OCI-LY1 (cell line): ENCODE measurements around the gene NT5DC1.

Experiments
- H2AFZ ChIP-seq: fragments of 200-600 bp; sonication (generic), shearing (Covaris generic); 2 replicates; pipeline ENCODE4 v1.6.0; 2014; ENCODE audit warnings: antibody characterized with exemption, mild to moderate bottlenecking, low read length
- H3F3A ChIP-seq: fragments of 200-600 bp; sonication (generic), shearing (Covaris generic); 2 replicates; pipeline ENCODE4 v1.6.0; 2014; ENCODE audit warnings: mild to moderate bottlenecking, antibody characterized with exemption, low read length, moderate library complexity; ENCODE audit not compliant: insufficient read depth
- H3K27ac ChIP-seq: fragments of 200-600 bp; sonication (generic); 2 replicates; pipeline ENCODE4 v1.5.1; 2014; ENCODE audit warnings: low read length, mixed run types, mild to moderate bottlenecking, low read depth; ENCODE audit not compliant: poor library complexity, severe bottlenecking
- H3K27me3 ChIP-seq: fragments of 200-600 bp; sonication (generic); 2 replicates; pipeline ENCODE4 v1.6.0; 2014; ENCODE audit warnings: antibody characterized with exemption, mild to moderate bottlenecking, low read length, moderate library complexity; ENCODE audit not compliant: insufficient read depth
- H3K36me3 ChIP-seq: fragments of 200-600 bp; sonication (generic); 2 replicates; pipeline ENCODE4 v1.6.1; 2014; ENCODE audit warnings: mild to moderate bottlenecking, antibody characterized with exemption, low read length, moderate library complexity, mixed read lengths; ENCODE audit not compliant: insufficient read depth
- H3K4me1 ChIP-seq: fragments of 200-600 bp; sonication (generic); 2 replicates; pipeline ENCODE4 v1.5.1; 2014; ENCODE audit warnings: mild to moderate bottlenecking, low read length, moderate library complexity; ENCODE audit not compliant: insufficient read depth, severe bottlenecking
- H3K4me2 ChIP-seq: fragments of 200-600 bp; sonication (generic), shearing (Covaris generic); 2 replicates; pipeline ENCODE4 v1.6.1; 2014; ENCODE audit warnings: low read length
- H3K4me3 ChIP-seq: fragments of 200-600 bp; sonication (generic); 2 replicates; pipeline ENCODE4 v1.5.1; 2014; ENCODE audit warnings: low read length, low read depth, mild to moderate bottlenecking, mixed read lengths; ENCODE audit not compliant: poor library complexity, severe bottlenecking
- H3K79me2 ChIP-seq: fragments of 200-600 bp; shearing (Covaris generic); 2 replicates; pipeline ENCODE4 v1.6.1; 2016; ENCODE audit warnings: mixed run types, low read length, mixed read lengths; ENCODE audit not compliant: insufficient read depth
- H3K9ac ChIP-seq: fragments of 200-600 bp; sonication (generic), shearing (Covaris generic); 2 replicates; pipeline ENCODE4 v1.6.1; 2014; ENCODE audit warnings: mild to moderate bottlenecking, low read length, mixed read lengths
- H3K9me2 ChIP-seq: fragments of 200-600 bp; sonication (generic), shearing (Covaris generic); 2 replicates; pipeline ENCODE4 v1.6.1; 2014; ENCODE audit warnings: low read depth, mild to moderate bottlenecking, low read length, mixed read lengths
- H3K9me3 ChIP-seq: fragments of 200-600 bp; shearing (Covaris generic); 2 replicates; pipeline ENCODE4 v1.6.1; 2014; ENCODE audit warnings: low read length, mixed read lengths
- H4K20me1 ChIP-seq: fragments of 200-600 bp; sonication (generic), shearing (Covaris generic); 2 replicates; pipeline ENCODE4 v1.6.0; 2016; ENCODE audit warnings: mild to moderate bottlenecking, low read length; ENCODE audit not compliant: insufficient read depth
- EZH2 ChIP-seq: fragments of 200-600 bp; sonication (generic), shearing (Covaris generic); IDR thresholded peaks from 2 replicates; pipeline ENCODE4 v1.8.0; 2017; ENCODE audit warnings: borderline replicate concordance, mixed run types, mild to moderate bottlenecking, antibody characterized with exemption, low read length, moderate library complexity, mixed read lengths
- TF ChIP-seq, protein P1 (sequence below): fragments of 200-600 bp; sonication (generic), shearing (Covaris generic); IDR thresholded peaks from 2 replicates; pipeline ENCODE4 v1.5.1; 2017; ENCODE audit warnings: mild to moderate bottlenecking, antibody characterized with exemption, low read length, moderate library complexity, mixed read lengths

The NT5DC1 gene

GRCh38 chr6:116144605-116145004 is 44.0 kb downstream of the NT5DC1 start:
- Histone ChIP-seq H3F3A (no peaks in the 10 kb centered on the region), H2AFZ (no peak overlapping the region), H3K36me3 (no peaks in the 10 kb centered on the region), H3K79me2 (no peaks in the 10 kb centered on the region), H3K27me3 (no peaks in the 10 kb centered on the region), H3K9me2 (no peaks in the 10 kb centered on the region), H3K9me3 (no peaks in the 10 kb centered on the region), H4K20me1 (no peaks in the 10 kb centered on the region), H3K4me1 (no peaks in the 10 kb centered on the region), H3K9ac (no peak overlapping the region), H3K27ac (no peak overlapping the region), H3K4me3 (no peak overlapping the region), H3K4me2 (no peak overlapping the region)
- TF ChIP-seq, protein P1, sequence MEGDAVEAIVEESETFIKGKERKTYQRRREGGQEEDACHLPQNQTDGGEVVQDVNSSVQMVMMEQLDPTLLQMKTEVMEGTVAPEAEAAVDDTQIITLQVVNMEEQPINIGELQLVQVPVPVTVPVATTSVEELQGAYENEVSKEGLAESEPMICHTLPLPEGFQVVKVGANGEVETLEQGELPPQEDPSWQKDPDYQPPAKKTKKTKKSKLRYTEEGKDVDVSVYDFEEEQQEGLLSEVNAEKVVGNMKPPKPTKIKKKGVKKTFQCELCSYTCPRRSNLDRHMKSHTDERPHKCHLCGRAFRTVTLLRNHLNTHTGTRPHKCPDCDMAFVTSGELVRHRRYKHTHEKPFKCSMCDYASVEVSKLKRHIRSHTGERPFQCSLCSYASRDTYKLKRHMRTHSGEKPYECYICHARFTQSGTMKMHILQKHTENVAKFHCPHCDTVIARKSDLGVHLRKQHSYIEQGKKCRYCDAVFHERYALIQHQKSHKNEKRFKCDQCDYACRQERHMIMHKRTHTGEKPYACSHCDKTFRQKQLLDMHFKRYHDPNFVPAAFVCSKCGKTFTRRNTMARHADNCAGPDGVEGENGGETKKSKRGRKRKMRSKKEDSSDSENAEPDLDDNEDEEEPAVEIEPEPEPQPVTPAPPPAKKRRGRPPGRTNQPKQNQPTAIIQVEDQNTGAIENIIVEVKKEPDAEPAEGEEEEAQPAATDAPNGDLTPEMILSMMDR: no peak
- TF ChIP-seq EZH2: no peak

DNA sequence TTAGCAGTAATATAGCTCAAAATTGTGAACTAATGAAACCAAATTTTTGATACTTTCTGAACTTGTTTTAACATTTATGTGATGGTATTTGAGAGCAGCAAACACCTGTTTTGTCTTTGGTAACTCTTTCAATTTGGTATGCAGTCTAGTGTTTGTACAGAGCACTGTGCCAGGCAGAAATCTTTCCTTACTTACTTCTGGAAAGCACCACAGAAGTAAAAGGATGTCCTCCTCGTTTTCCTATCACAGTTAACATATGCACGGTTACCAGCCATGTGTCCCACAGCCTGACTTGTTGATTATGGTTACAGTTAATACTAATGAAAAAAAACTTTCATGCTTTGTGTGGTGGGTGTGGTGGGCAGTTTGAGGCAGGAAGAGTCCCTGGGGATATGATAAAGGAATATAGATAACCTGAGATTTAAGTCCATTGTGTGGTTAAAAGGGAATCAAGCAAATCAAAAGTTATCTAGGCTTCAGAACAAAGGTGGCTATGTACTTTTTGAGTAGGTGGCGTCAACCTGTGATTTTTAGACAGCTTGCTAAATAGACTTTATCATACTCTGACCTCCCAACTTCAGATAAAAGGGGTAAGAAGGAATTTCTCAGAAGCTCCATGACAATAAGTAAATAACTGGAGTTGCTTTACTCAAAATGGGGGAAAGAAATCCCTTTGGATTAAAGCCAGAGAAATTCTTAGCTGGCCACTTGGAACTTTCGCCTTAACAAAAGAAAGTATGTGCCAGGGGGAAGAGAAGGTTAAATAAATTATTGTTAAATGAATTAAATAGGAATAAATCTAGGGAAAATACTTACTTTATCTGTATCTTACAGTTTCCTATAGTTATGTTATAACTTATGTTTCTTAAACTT is 45.4 kb downstream of the NT5DC1 start:
- no peaks in the 10 kb centered on the region for H3K9me2 ChIP-seq
- no peaks in the 10 kb centered on the region for H3K79me2 ChIP-seq
- TF ChIP-seq, protein P1: no peak
- no peak for TF ChIP-seq EZH2
- H3K9ac ChIP-seq: no peak overlapping the region
- H3K4me3 ChIP-seq: no peak overlapping the region
- H3K4me1 ChIP-seq: no peaks in the 10 kb centered on the region
- no peak overlapping the region for H3K27ac ChIP-seq
- no peaks in the 10 kb centered on the region for H4K20me1 ChIP-seq
- no peaks in the 10 kb centered on the region for H3K36me3 ChIP-seq
- H3K27me3 ChIP-seq: no peaks in the 10 kb centered on the region
- H2AFZ ChIP-seq: no peak overlapping the region
- no peaks in the 10 kb centered on the region for H3F3A ChIP-seq
- H3K9me3 ChIP-seq: no peaks in the 10 kb centered on the region
- no peak overlapping the region for H3K4me2 ChIP-seq

DNA sequence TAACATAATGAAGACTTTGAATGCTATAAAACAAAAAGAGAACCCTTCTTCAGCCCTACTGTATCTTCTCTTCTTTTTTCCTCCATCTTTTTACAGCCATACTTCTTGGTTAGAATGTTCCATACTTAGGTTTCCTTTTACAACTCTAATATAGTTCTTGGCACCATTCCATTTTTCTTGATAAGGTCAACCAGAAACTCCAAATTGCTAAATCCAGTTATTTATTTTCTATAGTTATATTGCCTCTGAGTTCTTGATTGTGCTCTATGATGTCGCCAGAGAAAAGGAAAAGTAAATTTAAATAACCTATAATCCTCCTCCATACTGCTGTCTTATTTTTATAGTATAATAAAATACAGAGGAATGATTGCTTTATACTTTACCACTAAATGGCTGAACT is 52.0 kb downstream of the NT5DC1 start:
- TF ChIP-seq, protein P1: no peak
- no peak for TF ChIP-seq EZH2
- no peak overlapping the region for H3K27ac ChIP-seq
- H3K4me3 ChIP-seq: no peak overlapping the region
- H3K36me3 ChIP-seq: no peaks in the 10 kb centered on the region
- no peak overlapping the region for H2AFZ ChIP-seq
- no peaks in the 10 kb centered on the region for H3F3A ChIP-seq
- no peak overlapping the region for H3K4me2 ChIP-seq
- H3K9ac ChIP-seq: no peak overlapping the region
- H3K4me1 ChIP-seq: no peaks in the 10 kb centered on the region
- H4K20me1 ChIP-seq: no peaks in the 10 kb centered on the region
- no peaks in the 10 kb centered on the region for H3K27me3 ChIP-seq
- no peaks in the 10 kb centered on the region for H3K79me2 ChIP-seq
- no peaks in the 10 kb centered on the region for H3K9me3 ChIP-seq
- H3K9me2 ChIP-seq: no peaks in the 10 kb centered on the region
